ENCODE results near the gene UNC5B.

The UNC5B gene

DNA sequence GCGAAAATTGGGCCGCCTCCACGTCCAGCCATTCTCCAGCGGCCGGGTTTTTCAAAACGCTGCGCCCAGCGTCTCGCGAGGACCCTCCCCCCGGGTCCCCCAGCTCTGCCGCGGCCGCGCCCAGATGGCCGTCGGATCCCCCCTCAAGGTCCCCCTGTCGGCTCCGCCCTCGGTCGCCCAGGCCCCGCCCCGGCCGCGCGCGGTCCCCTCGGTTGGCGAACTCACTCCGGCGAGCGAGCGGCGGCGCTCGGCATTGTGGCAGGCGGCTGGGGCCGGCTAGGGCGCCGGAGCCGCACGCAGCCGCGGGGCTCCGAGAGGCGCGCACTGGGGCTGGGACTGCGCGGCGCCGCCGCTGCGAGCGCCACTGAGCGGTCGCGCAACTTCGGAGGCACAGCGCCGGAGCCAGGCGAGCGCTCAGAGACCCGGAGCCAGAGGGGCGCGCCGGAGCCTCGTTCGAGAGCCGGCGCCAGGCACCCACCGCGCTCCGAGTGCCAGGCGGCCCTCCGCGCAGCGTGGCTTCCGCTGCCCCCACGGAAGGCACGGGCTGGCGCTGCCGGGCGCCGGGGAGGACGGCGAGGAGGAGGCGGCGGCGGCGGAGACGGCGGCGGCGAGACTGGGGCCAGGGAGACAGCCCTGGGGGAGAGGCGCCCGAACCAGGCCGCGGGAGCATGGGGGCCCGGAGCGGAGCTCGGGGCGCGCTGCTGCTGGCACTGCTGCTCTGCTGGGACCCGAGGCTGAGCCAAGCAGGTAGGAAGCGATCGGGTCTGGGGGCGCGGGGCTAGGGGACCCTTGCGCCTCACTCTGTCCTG lies at the start of gene UNC5B:
Gene UNC5B, plus strand, starts transcription at position 253 of the 809 bp plus-strand sequence. Its CDS starts 416 bp downstream, at position 669.
- peak; percentile 80 for DNase-seq

DNA sequence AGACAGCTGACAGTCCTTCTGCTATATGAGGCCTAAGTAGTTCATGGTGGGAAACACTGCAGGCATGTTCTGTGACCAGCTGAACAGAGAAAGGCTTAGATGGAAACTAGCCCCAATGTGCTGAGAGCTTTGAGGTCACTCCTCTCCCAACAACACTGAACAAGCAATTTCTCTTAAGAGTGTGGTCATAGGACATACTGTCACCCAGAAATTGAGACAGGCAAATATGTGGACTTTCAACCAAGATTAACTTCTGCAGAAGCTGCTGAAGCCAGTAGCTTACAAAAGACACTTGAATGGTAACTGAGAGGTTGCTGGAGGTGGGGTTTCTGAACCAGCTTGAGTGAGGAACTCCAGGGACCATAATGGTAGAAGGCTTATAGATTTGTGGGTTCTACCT lies 38.9 kb upstream of the UNC5B start:
- DNase-seq = no peak

DNA sequence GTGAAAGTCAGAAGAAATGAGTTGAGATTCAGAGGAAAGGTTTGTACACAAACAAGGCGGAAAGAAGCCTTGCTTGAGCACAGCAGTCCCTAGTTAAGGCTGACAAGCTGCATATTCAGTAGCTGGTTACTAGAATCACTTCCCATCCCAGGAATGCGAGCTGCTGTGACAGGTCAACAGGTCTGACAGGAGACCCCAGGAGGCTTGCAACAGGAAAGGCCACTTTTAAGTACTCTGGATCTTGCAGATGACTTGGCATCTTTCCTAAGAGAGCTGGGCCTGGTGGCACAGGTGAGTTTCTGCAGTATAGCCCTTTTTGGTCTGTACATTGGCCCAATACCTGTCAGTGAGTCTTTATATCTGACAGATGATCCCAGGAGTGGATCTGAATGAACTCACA lies 35.7 kb upstream of the UNC5B start:
- DNase-seq = no peak

DNA sequence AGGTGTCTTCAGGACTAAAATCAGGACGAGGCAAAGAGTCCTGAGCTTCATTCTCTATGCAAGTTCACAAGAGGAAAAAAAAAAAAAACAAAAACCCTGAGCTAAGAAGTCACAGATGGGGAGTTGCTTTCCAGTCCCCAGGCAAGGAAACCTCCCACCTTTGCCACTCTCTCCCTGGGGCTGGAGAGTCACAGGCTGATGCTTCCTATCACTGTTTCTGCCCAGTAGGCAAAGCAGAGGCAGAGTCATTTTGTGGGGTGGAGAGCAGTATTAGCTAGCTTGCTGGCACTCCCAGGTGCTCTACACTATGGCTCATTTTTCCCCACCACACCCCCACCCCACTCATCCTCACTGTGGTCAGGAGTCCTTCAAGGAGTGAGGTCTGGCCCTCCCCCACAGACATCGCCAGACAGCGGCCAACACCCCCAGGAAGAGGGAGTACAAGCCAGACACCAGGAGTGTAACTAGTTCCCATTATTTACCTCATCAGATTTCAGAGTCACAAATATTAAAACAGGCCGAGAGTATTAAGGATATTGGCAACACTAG lies 34.6 kb upstream of the UNC5B start:
- DNase-seq = no peak

DNA sequence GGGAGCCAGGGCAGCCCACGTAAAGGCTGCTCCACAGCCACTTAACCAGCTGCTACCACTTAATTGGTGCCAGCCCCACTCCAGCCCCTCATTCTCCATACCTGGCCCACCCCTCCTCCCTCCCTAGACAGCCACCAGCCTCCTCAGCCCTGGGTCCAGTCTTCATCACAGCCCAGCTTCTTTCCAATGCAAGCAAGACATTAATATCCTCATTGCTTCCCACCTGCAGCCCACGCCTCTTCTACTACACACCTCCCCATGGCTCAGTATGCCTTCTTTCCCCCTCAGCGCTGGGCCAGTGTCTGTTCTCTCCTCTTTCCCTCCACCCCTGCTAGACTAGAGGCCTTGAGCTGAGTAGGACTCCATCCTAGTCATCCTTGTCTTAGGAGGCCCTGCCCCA lies 33.5 kb upstream of the UNC5B start:
- no peak for DNase-seq

DNA sequence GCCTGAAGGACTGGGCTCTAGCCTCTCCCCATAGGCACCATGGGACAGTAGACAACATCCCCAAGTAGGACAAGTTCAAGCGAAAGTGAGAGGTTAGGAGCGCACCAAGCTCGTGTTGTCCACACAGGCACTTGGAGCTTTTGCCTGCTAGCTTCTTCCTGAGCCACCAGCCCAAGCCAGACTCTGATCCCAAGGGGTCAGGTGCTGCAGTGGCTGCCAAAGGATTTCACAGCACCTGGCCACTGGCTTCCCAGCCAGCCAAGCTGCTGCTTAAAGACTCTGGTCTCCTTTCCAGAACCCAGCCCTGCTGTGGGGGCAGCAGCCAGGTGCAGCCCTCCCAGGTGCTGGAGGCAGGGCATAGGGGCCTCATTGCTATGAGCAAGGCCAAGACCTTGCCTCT lies 33.0 kb upstream of the UNC5B start:
- DNase-seq = no peak

DNA sequence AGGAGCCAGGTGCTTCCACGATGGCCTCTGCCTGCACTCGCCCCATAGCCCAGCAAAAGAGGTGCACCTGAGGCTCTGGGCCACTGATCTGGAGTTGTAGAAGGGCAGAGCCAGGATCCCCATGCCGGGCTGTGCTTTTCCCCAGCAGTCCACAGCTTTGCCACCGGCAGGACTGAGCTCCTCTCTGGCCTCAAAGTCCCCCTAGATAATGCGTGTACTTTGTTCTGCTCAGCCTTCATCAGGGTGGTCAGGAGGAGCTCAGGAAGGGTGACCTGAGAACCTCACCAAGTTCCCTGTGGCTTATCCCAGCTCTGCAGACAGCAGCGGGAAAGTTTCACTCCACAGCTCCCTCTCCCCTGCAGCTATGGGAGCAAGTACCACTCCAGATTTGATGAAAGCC lies 27.9 kb upstream of the UNC5B start:
- DNase-seq = no peak

DNA sequence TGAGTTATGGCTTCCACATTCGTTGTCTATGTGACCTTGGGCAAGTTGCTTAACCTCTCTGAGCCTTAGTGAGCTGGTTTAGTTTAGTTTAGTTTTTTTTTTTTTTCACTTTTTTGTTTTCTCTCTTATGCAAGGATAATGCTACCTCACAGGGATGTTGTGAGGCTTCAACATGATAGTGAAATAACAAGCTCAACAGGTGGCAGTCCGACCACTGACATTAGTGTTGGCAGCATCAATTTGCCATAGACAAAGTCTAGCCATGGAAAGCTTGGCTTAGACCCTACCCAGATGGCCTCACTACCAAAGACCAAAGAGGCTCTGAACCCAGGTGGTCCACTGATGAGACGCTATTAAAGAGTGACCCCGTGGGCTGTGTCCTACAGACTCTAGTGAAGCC lies 27.2 kb upstream of the UNC5B start:
- DNase-seq = no peak

DNA sequence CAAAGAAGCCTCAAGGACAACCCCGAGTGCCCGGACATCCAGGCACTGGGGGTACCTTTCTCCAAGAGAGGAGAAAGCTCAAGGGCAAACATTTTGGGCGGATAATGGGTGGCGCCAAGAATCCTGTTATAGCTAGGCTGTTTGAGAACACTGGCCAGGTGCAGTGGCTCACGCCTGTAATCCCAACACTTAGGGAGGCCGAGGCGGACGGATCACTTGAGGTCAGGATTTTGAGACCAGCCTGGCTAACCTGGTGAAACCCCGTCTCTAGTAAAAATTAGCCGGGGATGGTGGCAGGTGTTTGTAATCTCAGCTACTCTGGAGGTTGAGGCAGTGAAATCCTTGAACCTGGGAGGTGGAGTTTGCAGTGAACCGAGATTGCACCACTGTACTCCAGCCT lies 25.2 kb upstream of the UNC5B start:
- DNase-seq = no peak

DNA sequence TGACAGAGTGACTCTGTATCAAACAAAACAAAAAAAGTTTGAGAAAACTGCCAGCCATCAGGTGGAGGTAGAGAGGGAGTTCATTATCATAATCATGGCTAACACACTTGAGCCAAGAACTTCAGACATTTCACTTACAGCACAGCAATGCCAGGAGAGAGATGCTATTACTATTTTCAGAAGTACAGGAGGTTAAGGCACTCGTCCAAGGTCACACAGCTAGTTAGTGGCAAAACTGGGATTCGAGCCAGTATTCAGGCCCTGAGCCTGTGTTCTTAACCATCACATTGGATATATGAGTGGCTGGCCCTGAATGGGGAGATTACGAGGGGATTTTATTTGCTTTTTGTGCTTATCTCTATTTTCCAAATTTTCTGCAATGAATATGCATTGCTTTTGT lies 24.8 kb upstream of the UNC5B start:
- DNase-seq = no peak

DNA sequence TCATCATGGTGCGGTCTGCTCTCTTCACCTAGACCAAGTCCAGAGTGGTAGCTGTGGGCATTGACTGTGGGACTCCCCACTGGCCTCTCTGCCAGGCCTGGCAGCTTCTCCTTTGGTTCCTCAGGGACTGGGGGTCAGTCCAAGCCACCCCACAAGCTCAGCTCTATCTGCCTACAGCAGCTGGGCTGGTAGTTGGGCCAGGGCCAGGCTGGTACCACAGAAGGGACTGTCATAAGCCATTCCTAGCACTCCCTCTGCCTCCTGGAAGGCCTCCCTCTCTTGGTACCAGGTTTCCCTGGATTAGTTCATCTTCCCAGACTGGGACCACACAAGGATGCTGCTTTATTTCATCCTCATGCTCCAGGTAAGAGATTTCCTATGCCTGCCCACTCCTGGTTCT lies 24.2 kb upstream of the UNC5B start:
- DNase-seq = no peak

DNA sequence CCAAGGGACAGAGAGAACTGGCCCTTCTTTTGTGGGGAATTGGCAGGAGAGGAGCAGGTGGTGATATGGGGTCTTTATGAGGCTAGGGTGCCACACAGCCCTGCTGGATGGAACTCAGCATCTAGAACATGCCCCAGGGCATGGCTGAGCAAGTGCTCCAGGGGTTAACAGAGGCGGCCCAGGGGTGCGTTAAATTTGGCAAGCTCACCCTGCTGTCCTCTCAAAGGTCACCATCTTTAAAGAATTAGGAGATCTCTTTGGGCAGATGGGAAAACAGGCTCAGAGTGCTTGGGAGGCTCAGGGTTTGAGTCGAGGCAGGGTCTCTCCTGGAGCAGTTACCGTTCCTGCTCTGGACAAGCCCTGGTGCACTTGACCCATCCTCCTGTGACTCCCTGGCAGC lies 21.4 kb upstream of the UNC5B start:
- no peak for DNase-seq

DNA sequence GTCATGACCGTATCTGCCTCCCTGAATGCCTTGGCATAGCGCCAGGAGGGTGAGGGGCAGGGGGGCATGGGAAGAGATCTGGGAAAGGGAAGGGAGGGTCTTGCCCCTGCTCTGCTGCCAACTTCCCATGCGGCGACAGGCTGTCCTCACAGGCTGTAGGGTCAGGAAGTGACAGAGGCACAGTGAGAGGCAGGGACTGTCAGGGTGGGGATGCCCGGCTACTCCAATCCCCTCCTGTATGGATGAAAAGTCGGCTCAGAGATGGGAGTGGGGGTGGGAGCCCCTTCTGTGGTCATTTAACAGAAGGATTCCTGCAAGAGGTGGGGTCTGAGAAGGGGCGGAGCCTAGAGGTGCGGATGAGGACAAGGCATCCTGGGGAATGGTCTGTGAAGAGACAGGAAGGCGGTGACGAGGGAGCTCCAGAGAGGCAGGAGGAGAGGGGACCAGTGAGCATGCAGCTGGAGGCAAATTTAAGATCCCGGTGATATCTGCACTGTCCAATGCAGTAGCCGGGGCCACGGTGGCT lies 20.8 kb upstream of the UNC5B start:
- no peak for DNase-seq

DNA sequence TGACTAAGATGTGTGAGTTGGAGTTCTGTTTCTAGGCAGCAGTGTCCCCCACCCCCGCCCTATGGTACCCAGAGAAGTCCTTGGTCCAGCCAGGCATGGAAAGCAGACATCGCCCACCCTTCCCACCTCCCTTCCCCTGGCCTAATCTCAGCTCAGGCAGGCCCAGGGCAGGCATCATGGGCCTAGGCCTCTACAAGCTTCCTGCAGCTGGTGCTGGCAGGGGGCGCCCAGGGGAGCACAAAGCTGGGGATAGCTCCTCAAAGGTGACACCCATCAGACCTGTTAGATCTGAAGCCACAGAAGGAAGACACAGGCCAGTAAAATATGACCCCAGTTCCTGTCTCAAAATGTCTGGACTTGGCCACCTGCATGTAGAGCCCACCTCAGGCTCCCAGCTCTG lies 18.9 kb upstream of the UNC5B start:
- DNase-seq = no peak

DNA sequence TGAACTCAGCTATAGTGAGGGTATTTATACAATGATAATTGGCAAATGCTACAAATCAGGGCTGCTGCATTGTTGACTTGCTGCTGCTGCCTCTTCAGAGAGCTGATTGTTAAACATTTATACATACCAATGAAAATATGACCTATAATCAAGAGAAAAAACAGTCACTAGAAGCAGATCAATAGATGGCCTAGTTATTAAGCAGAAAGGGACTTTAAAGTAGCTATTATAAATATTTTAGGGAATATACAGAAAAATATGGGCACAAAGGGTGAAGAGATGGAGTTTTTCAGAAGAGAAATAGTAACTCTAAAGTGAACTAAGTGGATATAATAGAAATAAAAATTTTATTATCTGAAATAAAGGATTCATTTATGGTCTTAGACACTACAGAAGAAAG lies 14.4 kb upstream of the UNC5B start:
- DNase-seq = no peak

DNA sequence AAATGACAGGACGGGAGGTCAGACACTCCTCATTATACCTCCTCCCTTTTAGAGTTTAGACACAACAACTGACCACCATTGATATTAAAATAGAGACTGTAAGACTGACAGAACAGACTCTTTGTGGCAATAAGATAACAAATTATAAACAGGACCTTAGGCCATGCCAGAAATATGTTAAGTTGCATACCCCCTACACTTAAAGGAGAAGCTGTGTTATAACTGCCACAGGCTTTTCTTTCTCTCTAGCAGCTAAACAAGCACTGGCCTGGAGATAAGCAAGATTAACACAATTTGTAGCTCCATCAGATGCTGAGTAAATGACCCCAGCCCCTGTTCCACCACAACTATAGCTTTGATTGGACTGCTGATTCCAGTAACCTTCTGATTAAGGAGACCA lies 10.5 kb upstream of the UNC5B start:
- no peak for DNase-seq

DNA sequence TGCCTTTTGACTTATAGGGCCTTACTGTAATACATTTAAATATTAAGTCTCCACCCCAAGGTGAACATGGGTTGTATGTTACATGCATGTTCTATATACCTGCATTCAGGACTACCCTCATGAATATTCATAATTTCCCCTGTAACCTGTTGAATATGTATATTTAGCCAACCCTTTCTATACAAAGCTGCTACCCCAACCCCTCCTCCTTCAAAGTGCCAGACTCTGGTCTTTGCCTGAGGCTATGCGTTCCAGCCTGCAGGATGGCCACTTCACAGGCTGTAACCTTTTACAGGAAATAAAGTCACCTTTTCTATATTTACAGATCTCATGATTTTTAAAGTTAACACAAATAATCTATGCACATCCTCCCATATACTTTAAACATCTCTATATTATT lies 10.1 kb upstream of the UNC5B start:
- DNase-seq = no peak

DNA sequence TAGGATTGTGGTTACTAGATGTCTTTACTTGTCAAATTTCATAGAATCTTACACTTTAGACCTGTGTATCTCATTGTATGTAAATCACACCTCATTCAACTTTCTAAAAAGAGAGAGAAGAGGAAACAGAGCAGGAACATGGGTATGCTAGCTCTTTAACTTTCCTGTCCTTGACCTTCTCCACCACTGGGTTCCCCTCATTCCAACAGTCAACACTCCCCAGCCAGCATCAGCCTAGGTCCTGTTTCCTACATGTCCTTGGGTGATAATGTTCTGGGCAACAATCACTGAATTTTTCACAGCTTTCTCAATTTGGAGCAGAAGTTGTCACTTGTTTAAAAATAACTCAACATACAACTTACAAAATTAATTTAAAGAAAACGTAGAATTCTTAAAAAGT lies 9.2 kb upstream of the UNC5B start:
- DNase-seq = no peak

DNA sequence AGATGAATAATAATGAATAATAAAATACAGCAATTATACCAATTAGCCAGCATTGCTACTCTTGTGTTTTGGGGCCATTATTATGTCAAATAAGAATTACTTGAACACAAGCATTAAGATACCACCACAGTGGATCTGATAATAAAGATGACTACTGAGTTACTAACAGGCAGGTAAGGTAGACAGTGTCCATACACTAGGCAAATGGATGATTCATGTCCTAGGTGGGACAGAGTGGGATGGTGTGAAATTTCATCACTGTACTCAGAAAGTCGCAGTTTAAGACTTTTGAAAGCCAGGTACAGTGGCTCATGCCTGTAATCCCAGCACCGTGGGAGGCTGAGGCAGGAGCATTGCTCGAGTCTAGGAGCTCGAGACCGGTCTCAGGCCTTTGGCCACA lies 8.7 kb upstream of the UNC5B start:
- no peak for DNase-seq

DNA sequence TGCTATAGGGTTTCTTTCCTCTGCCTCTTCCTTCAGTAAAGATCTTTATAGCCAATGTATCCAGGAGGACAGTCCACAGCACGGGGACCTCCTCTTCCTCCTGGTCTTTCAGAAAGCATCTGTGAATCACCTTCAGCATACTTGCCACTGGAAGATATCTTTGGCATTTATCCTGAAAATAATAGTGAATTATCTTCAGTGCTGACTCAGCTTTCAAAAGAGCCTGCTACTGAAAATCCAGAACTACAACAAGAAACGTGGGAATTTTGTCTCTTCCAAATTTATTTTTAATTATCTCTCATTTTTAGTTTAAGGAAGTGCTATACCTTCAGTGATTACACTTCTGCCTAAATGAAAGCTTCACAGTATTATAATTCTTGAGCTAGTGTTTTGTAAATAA lies 7.6 kb upstream of the UNC5B start:
- DNase-seq = no peak

DNA sequence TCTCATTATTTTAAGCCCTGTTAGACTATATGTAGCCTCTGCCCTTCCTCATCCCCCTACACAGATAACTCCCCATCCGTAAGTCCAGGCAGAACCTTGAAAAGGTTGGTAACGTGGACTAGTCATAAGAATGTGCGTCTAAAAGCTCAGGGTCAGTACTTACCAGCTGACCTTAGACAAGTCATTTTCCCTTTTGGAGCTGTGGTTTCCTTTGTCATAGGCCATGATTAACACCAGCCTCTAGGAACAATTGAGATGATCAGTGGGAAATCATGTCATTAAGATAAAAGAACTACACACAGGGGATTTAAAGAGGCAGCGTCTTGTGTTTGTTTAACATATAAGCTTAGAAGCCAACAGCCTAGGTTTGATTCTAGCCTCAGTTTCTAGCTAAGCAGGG lies 6.9 kb upstream of the UNC5B start:
- no peak for DNase-seq

DNA sequence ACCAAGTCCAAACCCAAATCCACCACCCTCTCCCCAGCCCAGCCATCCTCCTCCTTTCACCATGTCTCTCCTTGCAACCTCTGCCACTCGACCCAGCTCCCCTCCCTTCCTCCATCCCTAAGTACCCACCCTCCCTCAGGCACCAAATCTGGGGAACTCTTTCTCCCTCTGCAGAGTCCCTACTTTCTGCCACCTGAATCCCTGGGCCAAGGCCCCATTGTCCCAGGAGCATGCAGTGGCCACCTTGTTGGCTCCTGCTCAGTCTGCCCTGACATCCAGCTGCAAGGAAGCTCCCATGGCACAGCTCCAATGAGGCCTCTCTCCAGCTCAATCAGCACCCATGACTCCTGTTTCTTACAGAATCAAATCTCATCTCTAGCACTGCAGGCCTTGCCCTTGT lies 5.5 kb upstream of the UNC5B start:
- no peak for DNase-seq

DNA sequence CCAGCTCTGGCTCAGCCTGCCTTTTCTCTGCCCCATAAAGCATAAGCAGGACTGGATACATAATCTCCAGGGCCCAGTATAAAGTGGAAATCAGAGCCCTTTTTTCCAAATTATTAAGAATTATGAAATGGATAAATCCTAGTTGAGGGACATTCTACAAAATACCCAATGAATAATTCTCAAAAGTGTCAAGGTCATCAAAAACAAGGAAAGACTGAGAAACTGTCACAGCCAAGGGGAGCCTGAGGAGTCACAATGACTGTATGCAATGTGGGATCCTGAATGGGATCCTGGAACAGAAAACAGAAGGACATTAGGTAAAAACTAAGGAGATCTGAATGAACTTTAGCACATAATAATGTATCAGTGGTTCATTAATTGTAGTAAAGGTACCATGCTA lies 4.8 kb upstream of the UNC5B start:
- DNase-seq = no peak

DNA sequence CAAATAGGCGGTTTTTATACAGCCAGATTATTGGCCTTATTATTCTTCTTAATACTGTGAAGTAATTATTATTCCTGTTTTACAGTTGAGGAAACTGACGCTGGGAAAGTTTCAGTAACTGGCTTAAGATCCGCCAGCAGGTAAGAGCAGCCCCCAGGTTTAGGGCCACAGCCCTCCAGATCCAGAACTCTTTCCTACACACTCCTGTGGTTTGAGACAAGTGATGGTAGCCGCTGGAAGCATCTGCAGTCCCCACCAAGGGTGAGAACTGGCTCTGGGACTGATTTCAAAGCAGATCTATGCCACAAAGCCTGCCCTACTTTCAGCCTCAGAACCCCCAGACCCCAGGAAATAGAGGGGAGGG lies 3.0 kb upstream of the UNC5B start:
- no peak for DNase-seq

Data from NCI-H1048 (cell line).